HG03280 (cell line): ENCODE results near the gene C9orf153.
"Not testable (repeated sequence)": the region's sequence is repeated elsewhere in the genome, so short reads cannot be mapped to it uniquely, and the experiment has no call there.

Source experiments
- ATAC-seq: cut with Tn5 transposase; IDR thresholded peaks from one replicate; pipeline ENCODE4 v1.9.1; 2021; ENCODE audit warnings: mild to moderate bottlenecking, moderate library complexity; ENCODE audit not compliant: unreplicated experiment

C9orf153 gene

GRCh38 chr9:86193088-86193487 is 66.4 kb downstream of the C9orf153 start:
- no peak for ATAC-seq

GRCh38 chr9:86190700-86191099 is 68.8 kb downstream of the C9orf153 start:
- ATAC-seq: not testable (repeated sequence)

- no peak for ATAC-seq
Observed at GRCh38 chr9:86187121-86187520, 72.3 kb downstream of the C9orf153 start.

- ATAC-seq: no peak
Observed at GRCh38 chr9:86186696-86187095, 72.8 kb downstream of the C9orf153 start.

GRCh38 chr9:86185872-86186271 is 73.6 kb downstream of the C9orf153 start:
- no peak for ATAC-seq

- ATAC-seq: no peak
Observed at GRCh38 chr9:86184138-86184524, 75.3 kb downstream of the C9orf153 start.

GRCh38 chr9:86183229-86184137 is 76.0 kb downstream of the C9orf153 start:
- ATAC-seq: no peak

GRCh38 chr9:86181379-86182315 is 77.8 kb downstream of the C9orf153 start:
- no peak for ATAC-seq

- no peak for ATAC-seq
Observed at GRCh38 chr9:86178503-86178902, 81.0 kb downstream of the C9orf153 start.

GRCh38 chr9:86177995-86178394 is 81.5 kb downstream of the C9orf153 start:
- no peak for ATAC-seq

- ATAC-seq: no peak
Observed at GRCh38 chr9:86176468-86176867, 83.0 kb downstream of the C9orf153 start.

GRCh38 chr9:86175743-86176456 is 83.6 kb downstream of the C9orf153 start:
- ATAC-seq: no peak

- ATAC-seq: no peak
Observed at GRCh38 chr9:86175223-86175622, 84.2 kb downstream of the C9orf153 start.
